ENCODE measurements around the gene POLR3K. TPM values are rescaled to one million over a fixed set of nuclear protein-coding genes. Genes with fewer than 3 reads are reported as not detected.
"Not testable (repeated sequence)": the region's sequence is repeated elsewhere in the genome, so short reads cannot be mapped to it uniquely, and the experiment has no call there.

POLR3K gene
- total and polyA plus RNA-seq, 11 donors, result 4.1 to 20.3 (median 11.5) TPM

GRCh38 chr16:34648-34987, 18.8 kb downstream of the POLR3K start:
- peaks cover 0 to 19% (median 0%) of the 10 kb centered on the region in 12 donors for H3K4me1 ChIP-seq
- intact Hi-C loops (cut with DNase I), result no loop called here
- ATAC-seq (peak in 1 of 4 donors; percentile 8), DNase-seq (peak in 1 of 5 donors; percentile 28)
- peak overlapping the region in 1 of 12 donors; percentile 27 for H3K27ac ChIP-seq
- H3K36me3 ChIP-seq, result no peaks in the 10 kb centered on the region
- H3K27me3 ChIP-seq, result no peaks in the 10 kb centered on the region
- no peak overlapping the region for H3K4me3 ChIP-seq
- TF ChIP-seq POLR2A (IDR thresholded peaks at IDR 0.05) (no peak), CTCF (IDR thresholded peaks at IDR 0.05) (no peak)
- WGBS, 4 donors, result 42 to 55% (median 49%) methylated on average over 6 of the region's 6 CpGs
- H3K9me3 ChIP-seq, result no peaks in the 10 kb centered on the region

GRCh38 chr16:33877-34647, 19.3 kb downstream of the POLR3K start:
- Histone ChIP-seq H3K9me3 (no peaks in the 10 kb centered on the region), H3K27me3 (no peaks in the 10 kb centered on the region), H3K4me3 (no peak overlapping the region), H3K27ac (no peak overlapping the region), H3K4me1 (peaks cover 0 to 15% (median 0%) of the 10 kb centered on the region in 12 donors), H3K36me3 (no peaks in the 10 kb centered on the region)
- TF ChIP-seq CTCF (IDR thresholded peaks at IDR 0.05) (no peak), POLR2A (IDR thresholded peaks at IDR 0.05) (no peak)
- intact Hi-C loops (cut with DNase I), result no loop called here
- ATAC-seq (no peak), DNase-seq (peak in 1 of 5 donors; percentile 48)
- WGBS, 4 donors, result 81 to 89% (median 87%) methylated on average over 19 to 21 of the region's 21 CpGs

- H3K4me1 ChIP-seq, result peaks cover 0 to 14% (median 0%) of the 10 kb centered on the region in 12 donors
- peak in 1 of 5 donors; percentile 51 for DNase-seq
- H3K27ac ChIP-seq; H3K27me3 ChIP-seq; H3K36me3 ChIP-seq; intact Hi-C loops (cut with DNase I); H3K4me3 ChIP-seq; ATAC-seq; H3K9me3 ChIP-seq: not testable (repeated sequence)
- 81 to 100% (median 89%) methylated on average over 3 to 5 of the region's 8 CpGs for WGBS, 4 donors
Measured at GRCh38 chr16:33154-33876, 20.1 kb downstream of the POLR3K start.

GRCh38 chr16:30627-31026, 22.8 kb downstream of the POLR3K start:
- ATAC-seq; H3K27me3 ChIP-seq; H3K4me3 ChIP-seq; intact Hi-C loops (cut with DNase I); H3K9me3 ChIP-seq; H3K27ac ChIP-seq; H3K36me3 ChIP-seq: not testable (repeated sequence)
- DNase-seq, result peak in 1 of 5 donors; percentile 2
- 67 to 78% (median 70%) methylated on average over 1 to 5 of the region's 7 CpGs for WGBS, 4 donors
- H3K4me1 ChIP-seq, result peaks cover 0 to 14% (median 0%) of the 10 kb centered on the region in 12 donors

- H3K4me3 ChIP-seq; H3K4me1 ChIP-seq; ATAC-seq; intact Hi-C loops (cut with DNase I); DNase-seq; H3K9me3 ChIP-seq; H3K36me3 ChIP-seq; H3K27me3 ChIP-seq; H3K27ac ChIP-seq: not testable (repeated sequence)
- 30 to 60% (median 52%) methylated on average over 2 of the region's 5 CpGs for WGBS, 4 donors
Measured at GRCh38 chr16:25926-26348, 27.5 kb downstream of the POLR3K start.

- ATAC-seq; intact Hi-C loops (cut with DNase I); H3K36me3 ChIP-seq; H3K27me3 ChIP-seq; H3K4me1 ChIP-seq; H3K4me3 ChIP-seq; H3K9me3 ChIP-seq; H3K27ac ChIP-seq: not testable (repeated sequence)
- DNase-seq, result peak in 1 of 5 donors; percentile 54
- WGBS, 4 donors, result 85 to 96% (median 91%) methylated on average over 9 to 19 of the region's 22 CpGs
Measured at GRCh38 chr16:24151-24550, 29.3 kb downstream of the POLR3K start.

GRCh38 chr16:20886-21285, 32.5 kb downstream of the POLR3K start:
- H3K9me3 ChIP-seq; H3K36me3 ChIP-seq; H3K27me3 ChIP-seq; intact Hi-C loops (cut with DNase I); H3K27ac ChIP-seq; ATAC-seq; H3K4me1 ChIP-seq; H3K4me3 ChIP-seq: not testable (repeated sequence)
- peak in 1 of 5 donors; percentile 51 for DNase-seq
- 86 to 87% (median 87%) methylated on average over 12 of the region's 12 CpGs for WGBS, 4 donors

GRCh38 chr16:17062-17765, 36.2 kb downstream of the POLR3K start:
- ATAC-seq, H3K4me1 ChIP-seq, H3K27me3 ChIP-seq: not testable (repeated sequence)

More at GRCh38 chr16:17062-17765, 36.2 kb downstream of the POLR3K start:
- H3K9me3 ChIP-seq; H3K27ac ChIP-seq; intact Hi-C loops (cut with DNase I); H3K4me3 ChIP-seq; H3K36me3 ChIP-seq: not testable (repeated sequence)
- 86 to 91% (median 89%) methylated on average over 14 to 19 of the region's 20 CpGs for WGBS, 4 donors
- DNase-seq, result peak in 1 of 5 donors; percentile 42
